Activated CD8-positive, alpha-beta memory T cell treated with anti-CD3 and anti-CD28 coated beads for 48 hours (primary cell): Measurements from ENCODE around the gene STPG4.

ENCODE experiments used
- DNase-seq, 3 experiments: peaks; one replicate each; pipeline ENCODE4 v3.0.0-alpha.2; 2020; ENCODE audit warnings: low read depth in 2 of 3, low spot score in 2 of 3

The STPG4 gene

GRCh38 chr2:47056868-47057686, 98.0 kb downstream of the STPG4 start:
- DNase-seq, result no peak

DNA sequence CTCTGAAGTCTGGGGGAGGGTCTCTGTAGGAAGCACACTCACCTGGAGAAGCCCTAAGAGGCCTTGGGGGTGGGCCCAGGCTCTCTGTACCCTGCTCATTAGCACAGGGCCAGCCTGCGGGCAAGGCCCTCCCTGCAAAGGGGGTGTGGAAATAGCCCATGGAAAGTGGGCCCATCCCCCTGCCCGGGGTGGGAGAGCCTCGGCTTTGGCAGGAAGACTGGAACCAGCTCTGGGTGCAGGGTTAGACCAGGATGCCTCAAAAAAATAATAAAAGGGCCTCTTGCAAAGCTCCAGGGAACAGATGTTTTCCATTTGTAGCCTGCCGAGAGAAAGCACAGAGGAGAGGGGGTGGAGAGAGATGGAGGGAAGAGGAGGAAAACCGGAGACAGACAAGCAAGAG, 98.7 kb downstream of the STPG4 start:
- DNase-seq, result no peak

DNA sequence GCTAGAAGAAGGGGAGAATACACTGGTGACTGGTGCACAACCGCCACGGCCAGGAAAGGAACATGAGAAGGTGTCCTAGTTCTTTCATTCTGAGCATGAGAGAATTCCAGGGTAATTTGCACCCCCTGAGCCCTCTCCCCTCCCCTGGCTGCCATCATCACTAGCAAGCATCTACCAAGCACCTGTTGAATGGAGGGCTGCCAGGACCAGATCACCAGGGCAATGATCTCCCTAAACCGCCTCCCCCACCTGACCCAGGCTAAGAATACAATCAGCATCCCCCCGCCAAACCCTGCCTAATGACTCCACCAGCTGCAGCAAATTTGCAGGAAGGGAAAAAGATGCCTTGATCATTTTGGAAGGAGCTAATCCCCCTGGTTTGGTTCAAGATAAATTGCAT, 100.2 kb downstream of the STPG4 start:
- DNase-seq, result no peak

- DNase-seq, result no peak
Observed at GRCh38 chr2:47054036-47054555, 101.0 kb downstream of the STPG4 start.

GRCh38 chr2:47052847-47053246, 102.3 kb downstream of the STPG4 start:
- no peak for DNase-seq

- no peak for DNase-seq
Observed at GRCh38 chr2:47051562-47051961, 103.5 kb downstream of the STPG4 start.

GRCh38 chr2:47050762-47051161, 104.3 kb downstream of the STPG4 start:
- no peak for DNase-seq

- no peak for DNase-seq
Observed at GRCh38 chr2:47050021-47050760, 104.9 kb downstream of the STPG4 start.

DNA sequence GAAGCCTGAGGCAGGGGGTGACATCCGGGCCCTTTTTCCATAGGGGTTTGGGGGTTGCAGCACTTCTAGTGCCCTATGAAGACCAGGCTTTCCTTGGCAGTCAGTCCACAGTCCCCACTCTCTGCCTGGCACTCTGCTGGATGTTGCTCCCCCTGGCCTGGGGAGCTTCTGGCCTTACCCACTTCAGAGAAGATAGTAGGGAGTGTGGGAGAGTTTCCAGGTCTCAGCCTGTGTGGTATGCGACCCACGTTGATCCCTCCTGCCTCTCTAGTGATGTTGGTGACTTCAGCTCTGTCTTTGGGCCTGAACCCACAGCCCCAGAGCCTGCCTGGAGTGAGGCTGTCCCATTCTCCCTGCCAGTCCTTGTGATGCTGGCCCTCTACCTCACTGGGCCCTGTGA, 105.6 kb downstream of the STPG4 start:
- DNase-seq, result no peak

- DNase-seq, result no peak
Observed at GRCh38 chr2:47048801-47049480, 106.2 kb downstream of the STPG4 start.

GRCh38 chr2:47046271-47046670, 108.8 kb downstream of the STPG4 start:
- DNase-seq, result no peak

DNA sequence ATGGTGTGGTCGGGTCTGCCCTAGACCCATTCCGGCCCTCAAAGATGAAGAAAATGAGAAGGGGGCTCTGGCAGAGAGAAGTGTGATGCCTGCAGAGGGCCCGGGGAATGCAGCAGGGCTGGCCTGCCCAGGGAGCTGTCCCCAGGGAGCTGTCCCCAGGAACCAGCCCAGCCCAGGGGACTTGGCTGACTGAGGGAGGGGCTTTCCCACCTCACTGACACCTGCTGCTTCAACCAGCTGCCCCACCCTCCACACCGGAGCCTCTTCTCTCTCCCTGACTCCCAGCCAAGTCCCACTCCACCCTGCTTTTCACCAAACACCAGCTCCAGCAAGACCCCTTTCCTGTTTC, 111.2 kb downstream of the STPG4 start:
- DNase-seq, result no peak

- no peak for DNase-seq
Observed at GRCh38 chr2:47043142-47043890, 111.8 kb downstream of the STPG4 start.

GRCh38 chr2:47041891-47042684, 113.0 kb downstream of the STPG4 start:
- DNase-seq, result no peak

- DNase-seq, result no peak
Observed at GRCh38 chr2:47041063-47041462, 114.0 kb downstream of the STPG4 start.

DNA sequence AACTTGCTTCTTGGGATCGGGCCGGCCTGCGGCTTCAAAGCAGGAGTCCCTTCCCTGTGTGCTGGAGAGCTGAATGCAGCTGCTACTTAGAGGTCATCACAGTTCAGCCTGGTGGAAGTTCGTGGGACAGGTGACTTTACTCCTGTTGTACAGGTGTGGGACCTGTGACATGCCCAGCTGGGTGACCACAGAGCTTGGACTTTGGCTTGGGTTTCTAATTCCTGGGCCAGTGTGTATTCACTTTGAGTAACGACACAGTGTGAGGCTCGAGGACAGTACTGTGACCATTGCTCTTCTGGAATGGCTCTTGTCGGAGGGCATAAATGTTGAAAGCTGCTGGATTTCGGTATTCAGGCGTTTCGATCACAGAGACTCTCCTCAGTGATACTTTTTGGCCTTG, 114.5 kb downstream of the STPG4 start:
- no peak for DNase-seq

GRCh38 chr2:47039913-47040562, 115.1 kb downstream of the STPG4 start:
- DNase-seq, result no peak

DNA sequence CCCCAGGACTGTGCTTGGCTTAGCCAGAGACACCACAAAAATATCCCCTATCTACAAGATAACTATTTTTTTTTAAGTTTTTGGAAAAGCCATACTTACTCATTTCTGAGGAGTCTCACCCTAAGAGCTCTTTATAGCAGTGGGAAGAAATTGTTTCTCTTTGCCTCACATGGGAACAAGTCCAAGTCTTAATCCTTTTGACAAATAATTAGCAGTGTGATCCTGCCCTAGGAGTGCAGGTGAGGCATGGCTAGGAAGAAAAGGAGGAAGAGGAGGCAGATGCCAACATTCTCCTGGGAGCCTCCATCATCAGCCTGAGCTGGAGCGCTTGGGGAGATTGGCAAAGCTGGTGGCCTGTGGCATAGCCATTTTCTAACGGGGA, 115.6 kb downstream of the STPG4 start:
- DNase-seq, result no peak

DNA sequence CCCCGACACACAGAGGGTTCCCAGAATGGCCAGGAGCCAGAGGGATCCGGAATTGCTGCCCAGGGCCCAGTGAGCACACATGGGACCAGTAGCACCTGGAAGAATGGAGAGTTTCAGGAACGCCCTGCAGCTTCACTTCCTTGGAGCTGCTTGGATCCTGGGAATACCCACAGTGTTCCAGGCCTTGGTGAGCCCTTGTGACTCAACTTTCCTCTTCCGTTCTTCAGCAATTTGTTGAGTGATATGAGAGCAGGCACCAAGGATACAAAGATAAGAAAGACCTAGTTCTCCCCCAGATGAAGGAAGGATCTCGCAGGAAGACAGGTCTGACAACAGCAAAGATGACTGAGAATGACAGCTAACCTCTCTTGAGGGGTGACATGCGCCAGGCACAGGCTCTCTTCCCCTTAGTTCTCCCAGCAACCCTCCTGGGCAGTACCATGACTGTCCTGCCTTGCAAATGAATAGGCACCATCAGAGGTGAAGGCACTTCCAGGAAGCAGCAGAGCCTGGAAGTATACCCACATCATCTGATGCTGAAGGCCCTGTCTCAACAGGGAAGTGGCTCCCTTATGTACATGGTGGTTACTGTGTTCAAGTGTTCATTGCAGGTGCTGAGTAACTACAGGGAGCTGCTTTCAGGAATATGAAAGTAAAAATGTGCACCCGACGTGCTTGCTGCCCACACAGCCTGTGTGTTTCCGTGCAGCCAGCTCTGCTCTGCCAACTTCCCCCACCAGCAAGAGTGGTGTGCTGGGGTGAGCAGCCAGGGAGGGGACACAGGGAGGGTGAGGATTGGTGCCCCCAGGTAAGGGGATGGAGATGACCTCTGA, 116.2 kb downstream of the STPG4 start:
- no peak for DNase-seq
